Kidney (tissue), 22 donors: ENCODE data around the gene SAV1. TPM values are rescaled to one million over a fixed set of nuclear protein-coding genes. Genes with fewer than 3 reads are reported as not detected.

Experiments used
- DNase-seq, 5 donors: peaks; one replicate each; pipeline ENCODE4 v3.0.0-alpha.2; 2013 to 2020
- FAIRE-seq: peaks from 2 replicates; lab custom pipeline; 2012; peaks lifted over from hg19 to GRCh38; lab: Jason Lieb, UNC
- H3K27ac ChIP-seq, 2 donors: one replicate each; pipeline ENCODE4 v1.7.0; 2013; ENCODE audit warnings: low read depth in 2 of 2, low read length in 2 of 2, inconsistent platforms in 1 of 2
- H3K27me3 ChIP-seq: one replicate; pipeline ENCODE4 v1.7.1; 2013; ENCODE audit warnings: low read length, inconsistent platforms; ENCODE audit not compliant: control insufficient read depth, insufficient read depth
- H3K36me3 ChIP-seq, 3 donors: one replicate each; pipeline versions ENCODE4 v1.7.0 to v1.7.1; 2013; ENCODE audit warnings: low read length in 3 of 3, control low read depth in 1 of 3, inconsistent platforms in 1 of 3; ENCODE audit not compliant: insufficient read depth in 3 of 3, control insufficient read depth in 2 of 3
- H3K4me1 ChIP-seq, 3 donors: one replicate each; pipeline versions ENCODE4 v1.7.0 to v1.7.1; 2013; ENCODE audit warnings: low read length in 3 of 3, inconsistent platforms in 1 of 3, low read depth in 1 of 3; ENCODE audit not compliant: control insufficient read depth in 2 of 3, insufficient read depth in 2 of 3
- H3K4me3 ChIP-seq, 3 donors: one replicate each; pipeline versions ENCODE4 v1.7.0 to v1.8.1; 2013; ENCODE audit warnings: low read length in 3 of 3, control low read depth in 1 of 3, inconsistent platforms in 1 of 3
- H3K9ac ChIP-seq, 3 donors: one replicate each; pipeline versions ENCODE4 v1.7.0 to v1.7.1; 2013; ENCODE audit warnings: low read length in 3 of 3, control low read depth in 1 of 3, inconsistent platforms in 1 of 3
- H3K9me3 ChIP-seq, 3 donors: one replicate each; pipeline versions ENCODE4 v1.7.0 to v1.7.1; 2013; ENCODE audit warnings: low read length in 3 of 3, control low read depth in 1 of 3, inconsistent platforms in 1 of 3; ENCODE audit not compliant: control insufficient read depth in 2 of 3, insufficient read depth in 1 of 3
- CTCF ChIP-seq: IDR thresholded peaks from 3 replicates; pipeline ENCODE4 v1.5.1; 2012; ENCODE audit warnings: mild to moderate bottlenecking, moderate library complexity, borderline replicate concordance; ENCODE audit not compliant: insufficient read depth; ENCODE audit errors: extremely low read depth
- intact Hi-C: fragments of 100-400 bp; cut with DNase I; formaldehyde crosslinking; loops from one replicate; pipeline ENCODE4 v1.11.1; 2022
- long read RNA-seq, 10 donors: library from polyadenylated mRNA in 1 of 10; unstranded in 1 of 10; transcript quantifications; one replicate each; pipeline ENCODE4 v2.0.0 and lab custom pipeline, GENCODE V29; 2021 to 2026
- polyA plus RNA-seq: library from polyadenylated mRNA; stranded (reverse); fragments of 350-450 nt; fragmentation: Illumina TruSeq; extraction: RNeasy Lipid Tissue Mini Kit (QIAGEN cat#74804); gene quantifications from one replicate; pipeline ENCODE4 v1.2.3, GENCODE V29; 2014; ENCODE audit warnings: low read depth, low replicate concordance; ENCODE audit not compliant: insufficient read depth
- total RNA-seq: library from RNA; stranded (reverse); fragmentation: NEBNext Ultra II Directional; extraction: Animal tissue kit (Norgen Biotek cat#: 25700); gene quantifications from one replicate; pipeline ENCODE4 v1.2.1, GENCODE V29; 2021
- donor health status: control.
- donor health status: control.
- donor health status: control.
- donor health status: control.
- donor health status: control.
- donor health status: DM: yes; HTN: yes; CAD: no.
- donor health status: Normal renal cell carcinoma (clear cell type).

The SAV1 gene
- 36.9 TPM for total RNA-seq
- polyA plus RNA-seq: 18.5 TPM
- long read RNA-seq, donor 1, transcript SAV1-201 (5 exons, 3,063 nt): major isoform, 5 of 5 reads
- long read RNA-seq, donor 1, partial matches to known transcripts: 0 of 5 reads
- long read RNA-seq, donor 1, other reads (novel, unspliced or antisense): 0 of 5 reads
- long read RNA-seq, donor 2, transcript SAV1-201 (5 exons, 3,063 nt): major isoform, 9 of 9 reads
- long read RNA-seq, donor 2, partial matches to known transcripts: 0 of 9 reads
- long read RNA-seq, donor 2, other reads (novel, unspliced or antisense): 0 of 9 reads
- long read RNA-seq, donor 3, transcript SAV1-201 (5 exons, 3,063 nt): major isoform, 9 of 9 reads
- long read RNA-seq, donor 3, partial matches to known transcripts: 0 of 9 reads
- long read RNA-seq, donor 3, other reads (novel, unspliced or antisense): 0 of 9 reads
- long read RNA-seq, donor 4, transcript SAV1-201 (5 exons, 3,063 nt): major isoform, 7 of 7 reads
- long read RNA-seq, donor 4, partial matches to known transcripts: 0 of 7 reads
- long read RNA-seq, donor 4, other reads (novel, unspliced or antisense): 0 of 7 reads
- long read RNA-seq, donor 5: 0 reads
- long read RNA-seq, donor 6, partial matches to known transcripts: 7 of 8 reads
- long read RNA-seq, donor 6, other reads (novel, unspliced or antisense): 0 of 8 reads
- long read RNA-seq, donor 7, transcript SAV1-201 (5 exons, 3,063 nt): major isoform, 49 of 62 reads
- long read RNA-seq, donor 7, partial matches to known transcripts: 9 of 62 reads
- long read RNA-seq, donor 7, other reads (novel, unspliced or antisense): 4 of 62 reads
- long read RNA-seq, donor 8, transcript SAV1-201 (5 exons, 3,063 nt): major isoform, 8 of 8 reads
- long read RNA-seq, donor 8, partial matches to known transcripts: 0 of 8 reads
- long read RNA-seq, donor 8, other reads (novel, unspliced or antisense): 0 of 8 reads
- long read RNA-seq, donor 9, partial matches to known transcripts: 0 of 5 reads
- long read RNA-seq, donor 9, other reads (novel, unspliced or antisense): 0 of 5 reads
- long read RNA-seq, donor 10, partial matches to known transcripts: 0 of 5 reads
- long read RNA-seq, donor 10, other reads (novel, unspliced or antisense): 0 of 5 reads

- no peaks in the 10 kb centered on the region for H3K27me3 ChIP-seq
- TF ChIP-seq CTCF: no peak
- H3K4me3 ChIP-seq: peak within 1 kb of the TSS; percentile 80 to 96 (median 93)
- H3K36me3 ChIP-seq: peaks cover 0 to 2% (median 0%) of the 10 kb centered on the region in 3 donors
- peaks cover 0 to 15% (median 7%) of the 10 kb centered on the region in 3 donors for H3K4me1 ChIP-seq
- peak within 1 kb of the TSS; percentile 96 to 97 for H3K27ac ChIP-seq
- FAIRE-seq (no peak), DNase-seq (peak; percentile 86 to 94 (median 91))
- no peaks in the 10 kb centered on the region for H3K9me3 ChIP-seq
- intact Hi-C loops: no loop called here
- peak within 1 kb of the TSS; percentile 87 to 97 (median 95) for H3K9ac ChIP-seq
These were observed at the start of gene SAV1 for GRCh38 chr14:50667996-50668825. SAV1 (minus strand) TSS chr14:50668306; CDS start chr14:50667967, 339 bp downstream.

- no peak for TF ChIP-seq CTCF
- FAIRE-seq (no peak), DNase-seq (peak in 1 of 5 donors; percentile 7)
- Histone ChIP-seq H3K27me3 (no peaks in the 10 kb centered on the region), H3K4me3 (no peak overlapping the region), H3K36me3 (peaks cover 0 to 4% (median 0%) of the 10 kb centered on the region in 3 donors), H3K4me1 (no peaks in the 10 kb centered on the region), H3K9ac (no peak overlapping the region), H3K9me3 (no peaks in the 10 kb centered on the region), H3K27ac (no peak overlapping the region)
- intact Hi-C loops: no loop called here
These were observed 49.7 kb upstream of the SAV1 start for GRCh38 chr14:50717811-50718210.

- FAIRE-seq: peak; percentile 78
These were observed 46.5 kb upstream of the SAV1 start for GRCh38 chr14:50714450-50715073.

More at GRCh38 chr14:50714450-50715073, 46.5 kb upstream of the SAV1 start:
- intact Hi-C loops: no loop called here
- peak; percentile 46 for TF ChIP-seq CTCF
- no peaks in the 10 kb centered on the region for H3K4me1 ChIP-seq
- no peaks in the 10 kb centered on the region for H3K36me3 ChIP-seq
- no peak overlapping the region for H3K9ac ChIP-seq
- no peak overlapping the region for H3K4me3 ChIP-seq
- H3K9me3 ChIP-seq: no peaks in the 10 kb centered on the region
- no peaks in the 10 kb centered on the region for H3K27me3 ChIP-seq
- peak in 1 of 5 donors; percentile 50 for DNase-seq
- no peak overlapping the region for H3K27ac ChIP-seq
